IPS-20b (cell line): ENCODE measurements around the gene EREG.

ENCODE experiments used
- H3K27ac ChIP-seq: one replicate; pipeline ENCODE4 v1.5.1; 2013; ENCODE audit warnings: low read length
- H3K27me3 ChIP-seq: 2 replicates; pipeline ENCODE4 v1.6.1; 2013; ENCODE audit warnings: mild to moderate bottlenecking, low read length, inconsistent platforms; ENCODE audit not compliant: insufficient read depth
- H3K36me3 ChIP-seq: 2 replicates; pipeline ENCODE4 v1.6.1; 2013; ENCODE audit warnings: low read depth, mild to moderate bottlenecking, inconsistent platforms, low read length, moderate library complexity; ENCODE audit not compliant: insufficient read depth
- H3K4me1 ChIP-seq: 2 replicates; pipeline ENCODE4 v1.6.1; 2013; ENCODE audit warnings: mild to moderate bottlenecking, control low read depth, inconsistent platforms, low read length, moderate library complexity; ENCODE audit not compliant: insufficient read depth
- H3K4me3 ChIP-seq: 2 replicates; pipeline ENCODE4 v1.5.1; 2013; ENCODE audit warnings: mild to moderate bottlenecking, low read length, inconsistent platforms
- H3K9ac ChIP-seq: 2 replicates; pipeline ENCODE4 v1.6.1; 2013; ENCODE audit warnings: low read depth, mild to moderate bottlenecking, inconsistent platforms, low read length, moderate library complexity
- H3K9me3 ChIP-seq: 2 replicates; pipeline ENCODE4 v1.6.1; 2013; ENCODE audit warnings: mild to moderate bottlenecking, low read depth, low read length, inconsistent platforms; ENCODE audit not compliant: insufficient read depth

Gene EREG

GRCh38 chr4:74364652-74365491 lies at the start of gene EREG:
TSS of gene EREG (plus strand) at chr4:74365145. CDS start at chr4:74365309, 164 bp downstream.
- Histone ChIP-seq H3K4me1 (0 out of 2 replicates have a peak, but pooled peaks cover 4% of the 10 kb centered on the region), H3K9ac (no peak within 1 kb of the TSS; the same call in 1 of the 2 replicates), H3K27ac (no peak within 1 kb of the TSS), H3K27me3 (peaks cover 35% of the 10 kb centered on the region), H3K4me3 (peak within 1 kb of the TSS; percentile 90), H3K36me3 (no peaks in the 10 kb centered on the region), H3K9me3 (no peaks in the 10 kb centered on the region)

GRCh38 chr4:74315376-74315775 lies 49.6 kb upstream of the EREG start:
- no peak overlapping the region for H3K27ac ChIP-seq
- H3K27me3 ChIP-seq: no peaks in the 10 kb centered on the region
- no peaks in the 10 kb centered on the region for H3K9me3 ChIP-seq
- H3K9ac ChIP-seq: no peak overlapping the region
- H3K4me3 ChIP-seq: no peak overlapping the region
- H3K4me1 ChIP-seq: no peaks in the 10 kb centered on the region
- no peaks in the 10 kb centered on the region for H3K36me3 ChIP-seq

- Histone ChIP-seq H3K9ac (no peak overlapping the region), H3K4me3 (no peak overlapping the region), H3K4me1 (0 out of 2 replicates have a peak, but pooled peaks cover 5% of the 10 kb centered on the region), H3K9me3 (no peaks in the 10 kb centered on the region), H3K27me3 (no peaks in the 10 kb centered on the region), H3K27ac (no peak overlapping the region), H3K36me3 (no peaks in the 10 kb centered on the region)
Observed at GRCh38 chr4:74316397-74316796, 48.5 kb upstream of the EREG start.

- Histone ChIP-seq H3K27me3 (no peaks in the 10 kb centered on the region), H3K9ac (no peak overlapping the region), H3K4me3 (no peak overlapping the region), H3K27ac (no peak overlapping the region), H3K36me3 (no peaks in the 10 kb centered on the region), H3K4me1 (0 out of 2 replicates have a peak, but pooled peaks cover 5% of the 10 kb centered on the region), H3K9me3 (no peaks in the 10 kb centered on the region)
Observed at GRCh38 chr4:74317616-74318246, 47.2 kb upstream of the EREG start.

GRCh38 chr4:74318276-74318675 lies 46.7 kb upstream of the EREG start:
- Histone ChIP-seq H3K9ac (no peak overlapping the region), H3K27ac (no peak overlapping the region), H3K9me3 (no peaks in the 10 kb centered on the region), H3K27me3 (no peaks in the 10 kb centered on the region), H3K36me3 (no peaks in the 10 kb centered on the region), H3K4me3 (no peak overlapping the region), H3K4me1 (0 out of 2 replicates have a peak, but pooled peaks cover 5% of the 10 kb centered on the region)

GRCh38 chr4:74319470-74319869 lies 45.5 kb upstream of the EREG start:
- H3K4me3 ChIP-seq: no peak overlapping the region
- H3K27ac ChIP-seq: no peak overlapping the region
- no peaks in the 10 kb centered on the region for H3K9me3 ChIP-seq
- no peaks in the 10 kb centered on the region for H3K27me3 ChIP-seq
- H3K9ac ChIP-seq: no peak overlapping the region
- peaks cover 14% of the 10 kb centered on the region; the same call in 1 of the 2 replicates for H3K4me1 ChIP-seq
- H3K36me3 ChIP-seq: no peaks in the 10 kb centered on the region

GRCh38 chr4:74320559-74321118 lies 44.3 kb upstream of the EREG start:
- Histone ChIP-seq H3K4me1 (peaks cover 14% of the 10 kb centered on the region; the same call in 1 of the 2 replicates), H3K36me3 (no peaks in the 10 kb centered on the region), H3K9ac (no peak overlapping the region), H3K9me3 (no peaks in the 10 kb centered on the region), H3K4me3 (no peak overlapping the region), H3K27me3 (no peaks in the 10 kb centered on the region), H3K27ac (no peak overlapping the region)

GRCh38 chr4:74322301-74322700 lies 42.6 kb upstream of the EREG start:
- H3K9ac ChIP-seq: no peak overlapping the region
- H3K36me3 ChIP-seq: no peaks in the 10 kb centered on the region
- no peaks in the 10 kb centered on the region for H3K27me3 ChIP-seq
- H3K9me3 ChIP-seq: no peaks in the 10 kb centered on the region
- no peak overlapping the region for H3K4me3 ChIP-seq
- peaks cover 14% of the 10 kb centered on the region; the same call in 1 of the 2 replicates for H3K4me1 ChIP-seq
- H3K27ac ChIP-seq: no peak overlapping the region

- no peak overlapping the region for H3K9ac ChIP-seq
- no peaks in the 10 kb centered on the region for H3K27me3 ChIP-seq
- H3K36me3 ChIP-seq: no peaks in the 10 kb centered on the region
- no peak overlapping the region for H3K4me3 ChIP-seq
- H3K4me1 ChIP-seq: peaks cover 14% of the 10 kb centered on the region; the same call in 1 of the 2 replicates
- H3K27ac ChIP-seq: no peak overlapping the region
- no peaks in the 10 kb centered on the region for H3K9me3 ChIP-seq
Observed at GRCh38 chr4:74323663-74324062, 41.3 kb upstream of the EREG start.

GRCh38 chr4:74324262-74324661 lies 40.7 kb upstream of the EREG start:
- H3K27ac ChIP-seq: no peak overlapping the region

GRCh38 chr4:74325886-74326285 lies 39.1 kb upstream of the EREG start:
- Histone ChIP-seq H3K27ac (no peak overlapping the region), H3K36me3 (no peaks in the 10 kb centered on the region), H3K4me1 (peaks cover 11% of the 10 kb centered on the region; the same call in 1 of the 2 replicates), H3K4me3 (no peak overlapping the region), H3K9ac (no peak overlapping the region), H3K9me3 (no peaks in the 10 kb centered on the region), H3K27me3 (no peaks in the 10 kb centered on the region)

More at GRCh38 chr4:74324262-74324661, 40.7 kb upstream of the EREG start:
- H3K36me3 ChIP-seq: no peaks in the 10 kb centered on the region
- no peak overlapping the region for H3K4me3 ChIP-seq
- H3K9me3 ChIP-seq: no peaks in the 10 kb centered on the region
- H3K27me3 ChIP-seq: no peaks in the 10 kb centered on the region
- no peak overlapping the region for H3K9ac ChIP-seq
- peaks cover 14% of the 10 kb centered on the region; the same call in 1 of the 2 replicates for H3K4me1 ChIP-seq
